Osteoblast (primary cell): ENCODE data around the gene RFX1. TPM values are rescaled to one million over a fixed set of nuclear protein-coding genes. Genes with fewer than 3 reads are reported as not detected.
"Not testable (repeated sequence)": the region's sequence is repeated elsewhere in the genome, so short reads cannot be mapped to it uniquely, and the experiment has no call there.

Experiments
- DNase-seq: peaks from one replicate; pipeline ENCODE4 v3.0.0; 2011; ENCODE audit warnings: low spot score, mixed read lengths; ENCODE audit not compliant: insufficient read length; ENCODE audit errors: missing footprints
- H2AFZ ChIP-seq: 2 replicates; pipeline ENCODE4 v1.6.0; 2011; ENCODE audit warnings: mild to moderate bottlenecking, low read length
- H3K27ac ChIP-seq: 2 replicates; pipeline ENCODE4 v1.5.1; 2011; ENCODE audit warnings: mild to moderate bottlenecking, low read depth, low read length, moderate library complexity
- H3K27me3 ChIP-seq: 2 replicates; pipeline ENCODE4 v1.6.0; 2012; ENCODE audit warnings: mild to moderate bottlenecking, control low read depth, inconsistent platforms, low read length, moderate library complexity; ENCODE audit not compliant: insufficient read depth
- H3K36me3 ChIP-seq: 2 replicates; pipeline ENCODE4 v1.5.1; 2011; ENCODE audit warnings: mild to moderate bottlenecking, low read length, control low read depth, moderate library complexity; ENCODE audit not compliant: insufficient read depth
- H3K4me1 ChIP-seq: 2 replicates; pipeline ENCODE4 v1.5.1; 2011; ENCODE audit warnings: mild to moderate bottlenecking, low read length, control low read depth, moderate library complexity; ENCODE audit not compliant: insufficient read depth
- H3K4me2 ChIP-seq: 2 replicates; pipeline ENCODE4 v1.6.0; 2011; ENCODE audit warnings: mild to moderate bottlenecking, low read length; ENCODE audit not compliant: insufficient read depth
- H3K4me3 ChIP-seq: fragments of 200-600 bp; sonication (generic); 3 replicates; pipeline ENCODE4 v1.5.1; 2012; ENCODE audit warnings: mild to moderate bottlenecking, low read length, inconsistent platforms; ENCODE audit not compliant: insufficient read depth
- H3K79me2 ChIP-seq: 2 replicates; pipeline ENCODE4 v1.6.0; 2012; ENCODE audit warnings: mild to moderate bottlenecking, low read length, control low read depth, inconsistent platforms; ENCODE audit not compliant: insufficient read depth
- H3K9me3 ChIP-seq: 2 replicates; pipeline ENCODE4 v1.5.1; 2011; ENCODE audit warnings: low read depth, low read length, control low read depth
- H4K20me1 ChIP-seq: 2 replicates; pipeline ENCODE4 v1.6.0; 2012; ENCODE audit warnings: mild to moderate bottlenecking, low read length, control low read depth; ENCODE audit not compliant: insufficient read depth
- total RNA-seq: library from RNA; depleted of rRNA; stranded (reverse); fragments of >200 nt; gene quantifications from 2 replicates; pipeline ENCODE4 v1.2.3, GENCODE V29; 2012
- TF ChIP-seq, protein P1 (sequence below): IDR thresholded peaks from 2 replicates; pipeline ENCODE4 v1.5.1; 2011; ENCODE audit warnings: mild to moderate bottlenecking, low read depth, low read length, moderate library complexity; ENCODE audit errors: extremely low read depth

RFX1 gene
- total RNA-seq, 1 donor = 2.5 TPM

- no peak overlapping the region for H3K4me2 ChIP-seq
- no peak overlapping the region for H3K4me3 ChIP-seq
- H3K27me3 ChIP-seq = no peaks in the 10 kb centered on the region
- no peak overlapping the region for H3K27ac ChIP-seq
- H4K20me1 ChIP-seq = no peaks in the 10 kb centered on the region
- TF ChIP-seq, protein P1, sequence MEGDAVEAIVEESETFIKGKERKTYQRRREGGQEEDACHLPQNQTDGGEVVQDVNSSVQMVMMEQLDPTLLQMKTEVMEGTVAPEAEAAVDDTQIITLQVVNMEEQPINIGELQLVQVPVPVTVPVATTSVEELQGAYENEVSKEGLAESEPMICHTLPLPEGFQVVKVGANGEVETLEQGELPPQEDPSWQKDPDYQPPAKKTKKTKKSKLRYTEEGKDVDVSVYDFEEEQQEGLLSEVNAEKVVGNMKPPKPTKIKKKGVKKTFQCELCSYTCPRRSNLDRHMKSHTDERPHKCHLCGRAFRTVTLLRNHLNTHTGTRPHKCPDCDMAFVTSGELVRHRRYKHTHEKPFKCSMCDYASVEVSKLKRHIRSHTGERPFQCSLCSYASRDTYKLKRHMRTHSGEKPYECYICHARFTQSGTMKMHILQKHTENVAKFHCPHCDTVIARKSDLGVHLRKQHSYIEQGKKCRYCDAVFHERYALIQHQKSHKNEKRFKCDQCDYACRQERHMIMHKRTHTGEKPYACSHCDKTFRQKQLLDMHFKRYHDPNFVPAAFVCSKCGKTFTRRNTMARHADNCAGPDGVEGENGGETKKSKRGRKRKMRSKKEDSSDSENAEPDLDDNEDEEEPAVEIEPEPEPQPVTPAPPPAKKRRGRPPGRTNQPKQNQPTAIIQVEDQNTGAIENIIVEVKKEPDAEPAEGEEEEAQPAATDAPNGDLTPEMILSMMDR = no peak
- DNase-seq = no peak
- H3K9me3 ChIP-seq = no peaks in the 10 kb centered on the region
- H3K4me1 ChIP-seq = no peaks in the 10 kb centered on the region
- no peaks in the 10 kb centered on the region for H3K79me2 ChIP-seq
- no peak overlapping the region for H2AFZ ChIP-seq
- H3K36me3 ChIP-seq = peaks cover 28% of the 10 kb centered on the region
Observed at GRCh38 chr19:13972368-13973155, 33.6 kb downstream of the RFX1 start.

DNA sequence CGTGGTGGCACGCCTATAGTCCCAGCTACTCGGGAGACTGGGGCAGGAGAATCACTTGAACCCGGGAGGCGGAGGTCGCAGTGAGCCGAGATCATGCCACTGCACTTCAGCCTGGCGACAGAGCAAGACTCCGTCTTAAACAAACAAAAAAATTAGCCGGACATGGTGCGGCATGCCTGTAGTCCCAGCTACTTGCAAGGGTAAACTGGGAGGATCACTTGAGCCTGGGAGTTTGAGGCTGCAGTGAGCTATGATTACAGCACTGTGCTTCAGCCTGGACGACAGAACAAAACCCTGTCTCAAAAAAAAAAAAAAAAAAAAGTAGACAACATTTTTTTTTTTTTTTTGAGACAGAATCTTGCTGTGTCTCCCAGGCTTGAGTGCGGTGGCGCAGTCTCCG lies 34.3 kb downstream of the RFX1 start:
- not testable (repeated sequence) for H4K20me1 ChIP-seq, H3K9me3 ChIP-seq, H3K79me2 ChIP-seq, DNase-seq, H3K27ac ChIP-seq, H3K4me3 ChIP-seq, H2AFZ ChIP-seq, H3K4me1 ChIP-seq, H3K4me2 ChIP-seq, H3K27me3 ChIP-seq
- H3K36me3 ChIP-seq = peaks cover 32% of the 10 kb centered on the region

- no peak overlapping the region for H3K4me3 ChIP-seq
- TF ChIP-seq, protein P1 = no peak
Observed at GRCh38 chr19:13969897-13970296, 36.2 kb downstream of the RFX1 start.

DNA sequence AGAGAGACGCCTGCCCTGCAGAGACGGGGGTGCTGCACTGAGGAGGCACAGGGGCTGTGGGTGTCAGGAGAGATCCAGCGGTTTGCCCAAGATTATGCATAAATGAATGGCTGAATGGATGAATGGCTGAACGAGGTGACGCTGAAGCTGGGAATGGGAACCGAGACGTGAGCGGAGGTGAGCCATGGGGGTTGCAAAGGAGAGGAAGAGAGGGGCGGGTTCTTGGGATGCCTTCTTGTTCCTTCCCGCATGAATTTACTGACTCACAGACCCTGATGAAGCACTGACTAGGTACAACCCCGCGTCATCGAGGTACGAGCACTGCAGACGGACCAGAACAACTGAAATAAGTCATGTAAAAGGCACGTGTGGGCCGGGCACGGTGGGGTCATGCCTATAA lies 37.1 kb downstream of the RFX1 start:
- DNase-seq = no peak
- no peak overlapping the region for H3K27ac ChIP-seq
- no peaks in the 10 kb centered on the region for H3K9me3 ChIP-seq
- H4K20me1 ChIP-seq = no peaks in the 10 kb centered on the region
- H3K27me3 ChIP-seq = no peaks in the 10 kb centered on the region
- peaks cover 48% of the 10 kb centered on the region for H3K36me3 ChIP-seq
- TF ChIP-seq, protein P1 = no peak
- H3K4me3 ChIP-seq = no peak overlapping the region
- H3K4me2 ChIP-seq = no peak overlapping the region
- no peak overlapping the region for H2AFZ ChIP-seq
- H3K79me2 ChIP-seq = no peaks in the 10 kb centered on the region
- H3K4me1 ChIP-seq = peaks cover 7% of the 10 kb centered on the region

More at GRCh38 chr19:13969897-13970296, 36.2 kb downstream of the RFX1 start:
- Histone ChIP-seq H3K9me3 (no peaks in the 10 kb centered on the region), H4K20me1 (no peaks in the 10 kb centered on the region), H3K79me2 (no peaks in the 10 kb centered on the region), H3K4me2 (no peak overlapping the region), H3K4me1 (peaks cover 3% of the 10 kb centered on the region), H3K27me3 (no peaks in the 10 kb centered on the region), H3K36me3 (peaks cover 44% of the 10 kb centered on the region), H3K27ac (no peak overlapping the region), H2AFZ (no peak overlapping the region)
- no peak for DNase-seq
